HG03095 (cell line): Measurements from ENCODE around the gene MGAT5B.
"Not testable (repeated sequence)": the region's sequence is repeated elsewhere in the genome, so short reads cannot be mapped to it uniquely, and the experiment has no call there.

Source experiments
- ATAC-seq: cut with Tn5 transposase; IDR thresholded peaks from one replicate; pipeline ENCODE4 v1.9.1; 2021; ENCODE audit warnings: moderate library complexity; ENCODE audit not compliant: unreplicated experiment

Gene MGAT5B

DNA sequence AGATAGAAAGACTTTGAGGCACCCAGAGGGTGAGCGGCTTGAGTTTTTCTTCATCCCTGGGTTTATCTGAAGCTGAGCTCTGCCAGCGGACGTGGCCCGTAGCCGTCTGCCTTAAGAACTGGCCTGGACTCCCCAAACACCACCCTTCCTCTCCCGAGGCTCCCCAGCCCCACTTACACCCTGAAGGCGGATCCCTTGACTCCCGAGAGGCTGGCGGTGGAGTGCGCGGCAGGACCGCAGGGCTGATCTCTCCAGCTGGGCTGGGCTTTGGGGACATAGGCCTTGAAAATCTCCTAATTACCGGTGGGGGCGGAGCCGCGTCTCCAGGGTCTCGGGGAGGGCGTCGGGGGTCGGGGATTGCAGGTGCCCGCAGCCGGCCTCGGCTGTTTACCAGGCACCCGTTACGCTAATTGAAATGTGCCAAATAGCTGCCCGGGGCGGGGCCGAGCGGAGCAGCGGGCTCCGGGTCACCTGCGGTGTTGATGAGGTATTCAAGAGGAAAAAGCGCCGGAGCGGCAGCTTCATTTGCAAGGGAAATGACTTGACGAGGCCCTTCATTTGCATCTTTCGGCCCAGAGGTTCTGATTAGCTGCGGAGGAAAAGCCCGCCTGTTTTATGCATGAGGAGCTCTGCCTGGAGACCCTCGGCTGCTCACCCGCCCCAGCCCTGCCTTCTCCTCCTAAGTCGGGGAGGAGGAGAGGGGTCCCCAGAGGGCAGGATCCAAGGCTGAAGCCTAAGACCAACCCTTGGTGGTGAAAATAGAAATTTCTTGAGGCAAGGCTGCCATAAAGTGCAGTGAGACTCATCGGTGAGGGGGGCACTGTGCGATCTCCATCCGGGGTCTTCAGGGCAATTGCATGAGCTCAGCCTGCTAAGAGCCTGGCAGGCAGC lies 100.7 kb downstream of the MGAT5B start:
- ATAC-seq = no peak

DNA sequence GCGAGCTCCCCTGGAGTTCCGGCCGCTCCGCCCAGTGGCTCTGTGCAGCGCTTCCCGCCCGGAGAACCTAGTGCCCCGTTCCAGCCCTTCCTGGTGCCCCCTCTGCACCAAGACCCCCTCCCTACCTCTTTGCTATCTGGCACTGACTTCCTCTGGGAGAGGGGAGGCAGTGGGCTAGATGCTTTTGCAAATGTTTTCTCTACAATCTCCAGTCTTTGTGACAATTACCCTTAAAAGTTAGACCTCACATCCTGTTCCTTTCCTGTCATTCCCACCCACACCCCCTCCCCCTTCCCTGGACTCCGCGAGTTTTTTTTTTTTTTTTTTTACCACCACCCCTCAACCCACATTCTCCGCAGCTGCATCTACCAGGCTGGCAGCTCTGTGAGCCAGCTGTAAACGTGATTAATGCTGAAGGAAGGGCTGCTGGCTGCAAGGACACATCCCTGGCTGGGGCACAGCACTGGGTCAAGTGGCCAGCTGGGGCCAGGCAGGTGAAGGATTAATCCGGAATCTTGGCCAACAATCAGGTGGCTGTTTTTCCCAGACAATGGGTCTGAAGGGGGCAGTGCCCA lies 101.5 kb downstream of the MGAT5B start:
- ATAC-seq = no peak

DNA sequence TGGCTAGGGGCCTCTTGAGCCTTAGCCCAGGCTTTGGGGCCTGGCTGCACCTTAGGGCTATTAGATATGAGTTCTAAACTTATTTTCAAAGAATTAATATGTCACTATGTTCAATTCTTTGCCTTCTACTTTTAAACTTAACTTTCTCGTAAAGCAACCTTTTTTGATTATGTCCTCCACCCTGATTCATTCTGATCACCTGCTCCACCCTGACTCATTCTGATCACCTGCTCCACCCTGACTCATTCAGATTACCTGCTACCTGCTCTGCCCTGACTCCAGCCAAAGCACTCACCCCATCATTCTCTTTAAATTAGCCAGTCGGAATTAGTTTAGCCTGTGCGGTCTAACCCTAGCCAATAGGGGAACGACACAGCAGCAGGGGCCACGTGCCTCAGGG lies 102.0 kb downstream of the MGAT5B start:
- not testable (repeated sequence) for ATAC-seq

DNA sequence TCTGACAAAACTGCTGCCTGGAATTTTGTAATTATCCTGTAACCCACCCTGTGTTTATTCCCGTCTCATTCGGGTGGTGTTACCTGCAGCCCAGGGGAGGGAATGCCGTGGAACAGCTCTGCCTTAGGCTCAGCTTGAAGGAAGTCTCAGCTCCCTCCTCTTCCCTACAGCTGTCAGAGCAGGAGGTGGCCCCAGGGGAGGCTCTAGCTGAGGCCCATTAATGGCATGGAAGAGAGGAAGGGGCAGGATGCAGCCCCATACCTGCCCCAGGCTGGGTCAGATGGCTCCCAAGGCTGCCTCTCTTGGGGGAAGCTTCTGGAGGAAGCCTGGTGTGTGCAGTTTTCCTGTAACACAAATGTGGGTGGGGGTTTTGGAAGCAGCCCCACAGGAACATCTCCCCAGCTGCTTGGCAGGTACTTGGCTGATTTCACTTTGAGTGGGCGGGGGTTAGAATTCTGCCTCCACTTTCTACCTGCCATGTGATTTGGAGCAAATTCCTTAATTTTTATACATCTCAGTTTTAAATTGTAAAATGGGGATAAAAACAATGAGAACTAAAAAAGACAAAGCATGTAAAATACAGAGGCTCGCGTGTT lies 103.9 kb downstream of the MGAT5B start:
- no peak for ATAC-seq

DNA sequence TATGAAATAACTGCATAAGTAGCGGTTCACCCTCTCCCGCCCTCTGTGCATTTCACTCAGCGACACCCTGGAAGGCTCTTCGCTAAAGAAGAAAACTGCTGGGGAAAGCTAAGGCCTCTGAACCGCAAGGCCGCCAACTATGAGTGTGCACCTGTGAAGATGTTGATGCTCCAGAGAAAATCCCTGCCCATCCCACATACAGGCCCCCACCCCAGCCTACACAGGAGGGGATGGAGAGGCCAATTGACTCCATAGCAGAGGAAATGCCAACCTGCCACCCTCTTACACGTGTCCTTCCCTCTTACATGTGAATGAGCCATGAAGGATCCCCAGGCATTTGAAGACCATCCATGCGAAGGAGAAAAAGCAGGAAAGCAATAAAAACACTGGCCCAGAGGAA lies 104.8 kb downstream of the MGAT5B start:
- no peak for ATAC-seq

DNA sequence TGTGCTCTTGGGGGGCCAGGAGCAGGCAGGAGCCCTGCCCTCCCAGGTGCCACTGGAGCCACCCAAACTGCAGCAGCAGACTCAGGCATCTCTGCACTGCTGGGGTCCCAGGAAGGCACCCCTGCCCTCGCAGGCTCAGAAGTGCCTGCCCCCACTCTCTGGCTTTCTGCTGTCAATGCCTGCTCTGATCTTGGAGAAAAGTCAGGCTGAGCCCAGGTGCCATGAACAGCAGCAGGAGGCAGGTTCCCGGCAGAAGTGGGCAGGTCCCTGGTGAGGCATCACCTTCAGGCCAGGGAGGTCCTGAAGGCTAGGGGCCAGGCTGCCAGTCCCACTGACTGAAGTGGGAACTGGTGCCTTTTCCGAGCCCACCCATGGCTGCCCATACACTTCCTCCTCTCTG lies 106.5 kb downstream of the MGAT5B start:
- ATAC-seq = no peak

DNA sequence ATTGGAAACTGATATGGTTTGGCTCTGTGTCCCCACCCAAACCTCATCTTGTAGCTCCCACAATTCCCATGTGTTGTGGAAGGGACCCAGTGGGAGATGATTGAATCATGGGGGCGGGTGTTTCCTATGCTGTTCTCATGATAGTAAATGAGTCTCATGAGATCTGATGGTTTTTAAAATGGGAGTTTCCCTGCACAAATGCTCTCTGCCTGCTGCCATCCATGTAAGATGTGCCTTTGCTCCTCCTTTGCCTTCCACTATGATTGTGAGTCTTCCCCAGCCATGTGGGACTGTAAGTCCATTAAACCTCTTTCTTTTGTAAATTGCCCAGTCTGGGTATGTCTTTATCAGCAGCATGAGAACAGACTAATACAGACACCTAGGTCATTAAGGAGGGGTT lies 109.8 kb downstream of the MGAT5B start:
- ATAC-seq = not testable (repeated sequence)

DNA sequence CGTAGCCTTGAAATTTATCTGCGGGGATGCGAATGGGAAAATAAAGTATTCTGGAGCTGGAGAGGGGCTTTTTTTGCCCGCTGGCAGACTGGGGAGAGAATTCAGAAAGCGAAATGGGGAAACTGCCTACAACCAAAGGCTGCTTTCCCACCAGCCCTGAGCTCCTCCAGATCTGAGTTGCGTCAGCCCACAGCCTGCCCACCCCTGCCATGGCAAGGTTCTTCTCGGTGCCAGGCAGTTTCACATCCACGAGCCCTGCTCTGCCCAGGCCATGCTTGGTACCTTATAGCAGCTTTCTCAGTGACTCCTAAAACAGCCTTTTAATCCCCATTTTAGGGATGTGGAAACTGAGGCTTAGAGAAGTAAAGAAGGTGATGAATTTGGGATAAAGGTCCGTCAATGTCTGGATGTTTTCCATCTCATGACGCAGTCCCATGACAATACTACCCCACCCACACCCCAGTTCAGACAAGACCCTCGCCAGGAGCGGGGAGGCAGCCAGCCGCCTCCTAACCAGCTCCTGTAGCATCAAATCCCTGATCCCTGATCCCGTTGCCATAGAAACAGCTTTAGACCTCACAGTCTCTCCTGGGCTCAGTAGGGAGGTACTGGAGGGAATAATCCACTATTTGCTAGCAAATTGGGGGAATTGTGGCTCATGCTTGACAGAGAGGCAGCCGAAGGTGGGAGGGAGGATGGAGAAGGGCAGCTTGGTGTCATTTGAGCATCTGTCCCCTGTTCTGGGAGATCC lies 113.5 kb downstream of the MGAT5B start:
- ATAC-seq = no peak

DNA sequence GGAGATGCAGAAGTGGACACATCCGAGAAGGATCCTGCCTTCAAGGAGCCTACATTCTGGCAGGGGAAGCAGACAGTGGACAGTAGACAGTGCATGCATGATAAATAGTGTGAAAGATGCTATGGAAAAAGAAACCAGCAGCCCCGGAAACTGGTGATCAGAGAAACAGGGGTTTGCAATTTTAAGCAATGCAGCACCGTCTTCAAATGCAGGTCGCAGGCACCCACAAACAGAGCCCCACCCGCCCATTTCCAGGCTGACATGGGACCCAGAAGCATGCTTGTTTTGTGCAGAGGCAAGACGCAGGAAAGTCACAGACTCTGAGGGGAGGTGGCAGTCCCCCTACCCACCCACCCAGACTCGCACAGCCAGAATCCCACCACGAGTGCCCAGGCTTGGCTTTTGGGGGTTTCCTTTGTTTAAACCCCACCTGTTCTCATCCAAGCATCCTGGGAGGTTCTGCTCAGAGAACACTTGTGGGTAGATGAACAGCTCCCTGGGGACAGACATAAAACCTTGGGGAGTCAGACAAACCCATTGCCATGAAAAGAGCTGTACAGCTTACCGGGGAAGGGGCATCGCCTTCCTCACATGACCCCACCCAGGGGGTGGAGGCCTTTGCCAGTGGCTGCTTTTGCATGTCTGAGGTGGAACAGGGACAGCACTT lies 114.3 kb downstream of the MGAT5B start:
- no peak for ATAC-seq

DNA sequence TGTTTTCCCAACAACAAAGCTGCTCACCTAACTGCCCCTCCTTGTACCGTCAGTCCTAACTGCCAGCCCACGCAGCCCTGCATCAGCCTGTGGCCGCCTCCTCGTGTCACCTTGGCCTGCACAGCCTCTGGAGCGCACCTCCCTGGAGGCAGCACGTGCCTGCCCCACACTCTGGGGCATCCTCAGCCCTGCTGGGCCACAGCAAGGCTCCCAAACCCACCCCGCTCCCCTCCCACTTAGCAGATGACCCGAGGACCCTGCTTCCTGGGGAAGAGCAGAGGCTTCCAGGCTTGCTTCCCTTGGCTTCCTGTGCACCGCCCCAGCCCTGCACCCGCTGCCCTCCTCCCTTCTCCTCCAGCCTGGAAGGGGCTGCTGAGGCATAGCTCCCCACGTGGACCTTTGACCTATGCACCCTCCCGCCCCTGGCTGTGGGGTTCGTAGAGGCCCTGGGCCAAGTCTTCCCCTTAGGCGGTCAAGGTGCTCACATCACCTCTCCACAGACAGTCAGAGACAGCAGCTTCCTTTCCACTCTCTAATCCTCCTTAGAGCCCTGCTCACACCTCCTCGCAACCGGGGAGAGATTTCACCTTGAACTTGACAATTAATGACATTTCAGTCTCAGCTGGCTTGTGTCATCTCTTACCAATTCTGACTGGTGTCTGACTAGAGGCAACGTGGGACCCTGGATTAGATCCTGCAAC lies 115.0 kb downstream of the MGAT5B start:
- no peak for ATAC-seq

DNA sequence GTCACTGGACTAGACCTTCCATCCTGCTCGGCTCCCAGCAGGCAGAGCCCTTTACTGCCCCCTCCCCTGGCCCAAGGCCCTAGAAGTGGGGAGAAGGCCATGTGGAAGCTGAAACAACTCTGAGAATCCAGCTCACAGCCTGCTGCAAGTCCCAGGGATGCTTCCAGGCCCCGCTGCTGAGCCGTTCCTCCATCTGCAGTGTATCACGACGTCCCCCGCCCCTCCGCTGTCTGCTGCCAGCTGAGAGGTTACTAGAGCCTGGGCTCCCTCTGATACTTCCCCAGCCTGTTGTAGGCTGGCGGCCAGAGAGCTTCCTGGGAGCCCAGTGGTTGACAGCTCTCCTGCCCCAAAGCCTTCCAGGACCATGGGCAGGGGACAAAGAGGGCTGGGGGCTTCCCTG lies 118.2 kb downstream of the MGAT5B start:
- no peak for ATAC-seq

DNA sequence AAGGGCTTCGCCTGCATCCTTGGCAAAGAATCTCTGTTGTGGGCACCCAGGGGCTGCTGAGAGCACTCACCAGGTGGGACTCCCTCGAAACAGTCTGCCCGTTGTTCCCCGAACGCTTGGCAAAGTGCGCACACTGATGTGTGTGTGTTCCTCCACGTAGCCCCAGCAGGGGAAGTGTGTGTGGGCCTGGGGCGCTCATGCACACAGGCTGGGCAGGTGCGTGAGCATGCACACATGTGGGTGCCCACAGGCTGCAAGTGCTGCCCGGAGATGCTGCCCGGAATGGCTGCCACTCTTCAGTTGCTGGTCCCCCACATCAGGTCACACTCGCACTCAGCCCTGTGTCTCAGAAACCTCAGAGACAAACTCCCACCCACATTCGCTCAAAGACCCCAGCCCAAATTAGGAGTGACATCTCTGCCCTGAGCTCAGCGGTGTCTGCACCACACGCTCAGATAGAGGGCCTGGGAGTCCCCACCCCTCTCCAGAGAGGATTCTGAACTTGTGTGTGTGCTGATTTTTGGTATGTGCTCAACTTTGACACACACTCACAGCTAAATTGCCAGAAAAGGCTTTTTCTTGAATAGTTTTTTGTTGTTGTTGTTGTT lies 119.4 kb downstream of the MGAT5B start:
- no peak for ATAC-seq

DNA sequence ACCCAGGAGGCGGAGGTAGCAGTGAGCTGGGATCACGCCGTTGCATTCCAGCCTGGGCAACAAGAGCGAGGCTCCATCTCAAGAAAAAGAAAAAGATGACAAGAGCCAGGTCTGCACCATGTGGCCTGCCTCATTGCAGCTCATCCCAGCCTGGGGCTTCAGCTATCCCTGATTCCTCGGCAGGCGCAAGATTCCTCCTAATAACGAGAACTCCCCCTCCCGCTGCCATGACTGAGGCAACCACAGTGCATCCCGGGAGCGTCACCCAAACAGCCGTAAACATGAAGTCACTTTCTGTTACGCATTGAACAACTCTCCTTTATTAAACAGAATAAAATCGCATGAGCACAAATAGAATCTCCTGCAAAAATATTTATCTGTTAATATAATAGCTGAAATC lies 120.6 kb downstream of the MGAT5B start:
- no peak for ATAC-seq

DNA sequence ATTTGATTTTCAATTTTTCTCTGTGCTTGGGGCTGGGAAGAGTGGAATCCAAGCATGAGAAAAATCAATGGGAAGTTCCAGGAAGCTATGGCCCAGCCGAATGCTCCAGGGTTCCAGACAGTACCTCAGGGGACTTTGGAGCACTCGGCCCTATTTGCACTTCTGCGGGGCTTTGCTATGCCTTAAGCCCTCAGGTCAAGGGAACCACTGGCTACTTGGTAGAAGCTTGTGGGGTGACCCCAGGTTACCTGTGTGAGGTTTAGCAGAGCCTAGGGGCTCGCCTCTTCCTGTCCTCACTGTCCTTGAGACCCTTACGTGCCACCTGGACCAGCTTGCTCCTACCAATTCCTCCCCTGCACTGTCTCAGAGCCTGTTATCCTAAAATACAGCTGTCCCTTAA lies 121.3 kb downstream of the MGAT5B start:
- no peak for ATAC-seq

DNA sequence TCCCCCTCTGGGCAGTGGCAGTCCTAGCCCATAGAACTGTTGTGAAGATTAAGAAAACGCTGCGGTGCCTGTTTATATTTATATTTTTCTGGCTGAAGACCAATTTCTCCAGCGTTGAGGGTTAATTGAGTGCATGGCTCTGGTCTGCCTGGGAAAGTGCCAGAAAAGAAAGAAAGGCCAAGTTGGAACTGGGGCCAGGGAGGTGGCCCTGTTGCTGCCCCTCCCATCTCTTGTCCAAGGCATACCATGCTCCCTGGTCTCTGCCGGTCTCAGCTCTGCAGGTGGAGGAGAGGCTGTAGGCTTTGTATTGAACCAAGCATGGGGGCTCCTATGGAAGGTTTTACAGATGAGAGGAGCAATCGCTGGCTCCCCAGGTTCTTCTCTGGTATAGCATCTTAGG lies 124.7 kb downstream of the MGAT5B start:
- ATAC-seq = no peak

DNA sequence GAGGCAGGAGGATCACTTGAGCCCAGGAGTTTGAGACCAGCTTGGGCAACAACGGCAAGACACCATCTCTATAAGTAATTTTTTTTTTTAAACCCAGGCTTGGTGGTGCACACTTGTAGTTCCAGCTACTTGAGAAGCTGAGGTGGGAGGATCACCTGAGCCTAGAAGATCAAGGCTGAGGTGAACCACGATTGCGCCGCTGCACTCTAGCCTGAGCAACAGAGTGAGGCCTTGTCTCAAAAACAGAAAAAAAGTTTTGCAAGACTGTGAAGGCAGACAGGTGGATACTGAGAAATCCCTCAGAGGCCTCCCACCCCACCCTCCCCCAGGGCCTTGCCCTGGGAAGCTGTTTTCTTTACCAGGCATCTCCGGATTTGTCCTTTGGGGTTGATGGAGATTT lies 125.4 kb downstream of the MGAT5B start:
- ATAC-seq = no peak

DNA sequence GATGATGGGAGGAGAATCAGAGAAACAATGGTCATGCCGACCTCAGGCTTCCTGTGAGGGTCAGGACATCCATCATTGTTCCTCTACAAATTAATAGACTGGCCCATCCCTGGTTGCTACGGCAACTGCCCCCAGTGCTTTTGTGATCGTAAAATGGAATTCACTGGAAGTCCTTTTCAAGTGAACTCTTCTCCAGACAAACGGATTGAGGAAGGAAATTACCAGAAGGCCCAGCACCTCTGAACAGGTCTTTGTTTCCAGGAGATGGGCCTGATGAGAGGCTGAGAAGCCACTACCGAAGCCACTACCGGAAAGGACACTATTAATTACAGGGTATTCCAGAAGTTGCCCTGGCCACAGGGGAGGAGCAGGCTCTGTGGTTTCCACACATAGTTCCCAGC lies 126.0 kb downstream of the MGAT5B start:
- ATAC-seq = no peak

DNA sequence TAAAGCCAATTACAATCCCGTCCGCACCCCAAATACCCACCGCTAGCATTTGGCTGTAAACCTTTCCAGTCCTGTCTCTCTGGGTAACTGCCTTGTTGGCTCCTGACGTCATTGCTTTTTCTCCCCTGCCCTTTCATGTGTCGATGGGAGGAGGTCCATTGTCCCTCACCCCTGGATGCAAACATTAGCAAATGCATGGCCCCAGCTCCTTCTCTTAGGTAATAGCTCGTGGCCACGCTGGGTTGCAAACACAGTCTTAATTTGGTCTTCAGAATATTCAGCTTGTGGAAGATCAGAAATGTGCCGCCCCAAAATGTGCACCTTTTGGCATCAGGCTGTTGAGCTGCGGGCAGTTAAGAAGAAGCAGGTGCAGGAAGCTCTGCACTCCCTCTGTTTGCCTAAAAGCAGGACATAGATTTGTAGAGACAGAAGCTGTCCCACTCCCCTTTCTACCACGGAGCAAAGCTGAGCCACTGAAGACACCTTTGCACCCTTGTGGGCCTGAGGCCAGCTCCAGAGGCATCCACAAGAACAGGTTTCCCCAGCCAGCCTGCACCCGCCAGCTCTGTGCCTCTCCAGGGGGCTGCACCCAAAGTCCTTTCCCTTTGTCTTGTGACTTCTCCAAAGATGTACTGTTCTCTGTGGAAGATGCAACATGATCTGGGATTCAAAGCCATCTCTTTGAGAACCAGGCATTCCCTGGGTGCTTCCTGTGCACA lies 127.3 kb downstream of the MGAT5B start:
- ATAC-seq = no peak
